Muscle of leg (tissue), 16 donors: Measurements from ENCODE around the gene ZNF211. TPM values are rescaled to one million over a fixed set of nuclear protein-coding genes. Genes with fewer than 3 reads are reported as not detected.

Source experiments
- DNase-seq: peaks from one replicate; pipeline ENCODE4 v3.0.0; 2013
- H3K27ac ChIP-seq: one replicate; pipeline ENCODE4 v1.5.1; 2013; ENCODE audit warnings: mild to moderate bottlenecking, low read length, control low read depth
- H3K27me3 ChIP-seq: one replicate; pipeline ENCODE4 v1.6.1; 2013; ENCODE audit warnings: low read length; ENCODE audit not compliant: control insufficient read depth, insufficient read depth
- H3K36me3 ChIP-seq: one replicate; pipeline ENCODE4 v1.6.1; 2013; ENCODE audit warnings: low read length; ENCODE audit not compliant: control insufficient read depth, insufficient read depth
- H3K4me1 ChIP-seq: one replicate; pipeline ENCODE4 v1.6.1; 2013; ENCODE audit warnings: low read length; ENCODE audit not compliant: control insufficient read depth, insufficient read depth
- H3K4me3 ChIP-seq: one replicate; pipeline ENCODE4 v1.5.1; 2013; ENCODE audit warnings: low read length, control low read depth
- H3K9me3 ChIP-seq: replicated peaks from 2 replicates; pipeline ENCODE4 v1.6.1; 2013; ENCODE audit warnings: low read depth, low read length; ENCODE audit not compliant: control insufficient read depth
- WGBS: methylation state at CpG from one replicate; pipeline ENCODE4 v1.1.5; 2013; ENCODE audit warnings: missing lambda C conversion rate; ENCODE audit not compliant: insufficient coverage; 5-methylcytosine and 5-hydroxymethylcytosine counted together
- long read RNA-seq, 11 donors: transcript quantifications; one replicate each; lab custom pipeline, GENCODE V29; 2026
- polyA plus RNA-seq, 8 donors: library from polyadenylated mRNA; unstranded; fragments of 120-200 nt; gene quantifications; one replicate each; pipeline versions ENCODE4 v1.2.1 to v1.2.3, GENCODE V29; 2013; ENCODE audit warnings: inconsistent platforms in 1 of 8, low replicate concordance in 1 of 8; ENCODE audit not compliant: insufficient read length in 8 of 8, insufficient read depth in 1 of 8
- total RNA-seq: library from RNA; stranded (reverse); fragments of 120-200 nt; gene quantifications from one replicate; pipeline ENCODE4 v1.2.4, GENCODE V29; 2013

The ZNF211 gene
- 15.4 TPM for total RNA-seq
- 10 to 100 TPM; 11.4 to 20.7 (median 13.1) TPM for polyA plus RNA-seq
- long read RNA-seq, donor 1, partial matches to known transcripts, result 0 of 1 reads
- long read RNA-seq, donor 1, other reads (novel, unspliced or antisense), result 0 of 1 reads
- long read RNA-seq, donor 2, result 0 reads
- long read RNA-seq, donor 3, result 0 reads
- long read RNA-seq, donor 4, partial matches to known transcripts, result 0 of 1 reads
- long read RNA-seq, donor 4, other reads (novel, unspliced or antisense), result 0 of 1 reads
- long read RNA-seq, donor 5, partial matches to known transcripts, result 0 of 3 reads
- long read RNA-seq, donor 5, other reads (novel, unspliced or antisense), result 0 of 3 reads
- long read RNA-seq, donor 6, partial matches to known transcripts, result 0 of 5 reads
- long read RNA-seq, donor 6, other reads (novel, unspliced or antisense), result 0 of 5 reads
- long read RNA-seq, donor 7, partial matches to known transcripts, result 0 of 2 reads
- long read RNA-seq, donor 7, other reads (novel, unspliced or antisense), result 0 of 2 reads
- long read RNA-seq, donor 8, result 0 reads
- long read RNA-seq, donor 9, partial matches to known transcripts, result 0 of 1 reads
- long read RNA-seq, donor 9, other reads (novel, unspliced or antisense), result 0 of 1 reads
- long read RNA-seq, donor 10, partial matches to known transcripts, result 0 of 2 reads
- long read RNA-seq, donor 10, other reads (novel, unspliced or antisense), result 0 of 2 reads
- long read RNA-seq, donor 11, partial matches to known transcripts, result 0 of 2 reads
- long read RNA-seq, donor 11, other reads (novel, unspliced or antisense), result 0 of 2 reads

GRCh38 chr19:57632987-57633831 lies at the start of gene ZNF211:
Gene ZNF211, plus strand, starts transcription at chr19:57633168. Its CDS starts 179 bp downstream, at chr19:57633347.
- Histone ChIP-seq H3K27me3 (no peaks in the 10 kb centered on the region), H3K9me3 (peaks cover 33% of the 10 kb centered on the region), H3K36me3 (peaks cover 27% of the 10 kb centered on the region), H3K27ac (peak within 1 kb of the TSS; percentile 84), H3K4me1 (peaks cover 7% of the 10 kb centered on the region), H3K4me3 (peak within 1 kb of the TSS; percentile 90)
- peak; percentile 99 for DNase-seq
- WGBS, result 0% methylated on average over 57 of the region's 59 CpGs

DNA sequence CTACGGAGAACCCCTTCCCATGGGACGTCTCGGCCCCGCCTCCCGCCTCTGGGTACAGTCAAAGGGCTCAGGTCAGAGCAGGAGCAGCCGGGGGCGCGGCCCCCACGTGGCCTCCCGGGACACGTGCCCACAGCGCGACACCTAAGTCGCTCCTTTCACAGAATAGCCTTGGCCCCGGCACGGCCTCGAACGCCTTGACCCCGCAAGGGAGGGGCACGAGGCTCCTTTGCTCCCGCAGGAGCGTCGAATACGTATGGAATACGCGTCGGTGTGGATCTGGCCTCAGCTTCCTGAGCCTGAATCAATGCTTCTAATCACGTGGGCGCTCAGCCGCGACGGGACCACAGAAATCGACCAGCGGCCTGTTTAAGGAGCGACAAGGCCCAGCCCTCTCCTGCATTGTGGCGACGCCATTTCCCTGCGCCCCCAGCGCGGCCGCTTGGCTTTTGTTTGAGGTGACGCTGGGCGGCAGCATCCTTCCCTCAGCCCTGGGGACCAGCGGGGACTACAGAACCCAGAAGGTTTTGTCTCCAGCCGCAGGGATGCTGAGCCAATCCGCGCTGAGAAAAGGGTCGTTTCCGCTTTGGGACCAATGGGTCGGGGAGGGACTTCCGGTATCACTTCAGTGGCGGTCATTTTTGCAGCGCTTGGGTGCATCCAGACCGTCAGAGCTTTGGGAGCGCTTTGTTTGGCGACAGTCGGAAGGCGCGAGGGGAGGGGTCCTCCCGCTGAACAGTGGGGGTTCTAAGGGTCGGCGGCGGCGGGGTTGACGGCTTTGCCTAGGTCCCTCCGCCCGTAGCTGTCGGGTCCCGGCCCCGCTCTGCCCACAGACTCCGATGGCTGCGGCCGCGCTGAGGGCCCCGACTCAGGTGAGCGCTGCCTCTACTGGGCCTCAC lies 49.2 kb upstream of the ZNF211 start, which contains the start of gene ZIK1:
Gene ZIK1 (plus strand): TSS at position 625 of the 896 bp plus-strand sequence. CDS start 212 bp downstream, at position 837.
- peak; percentile 98 for DNase-seq
- peaks cover 3% of the 10 kb centered on the region for H3K27me3 ChIP-seq
- under 1% methylated on average over 69 of the region's 76 CpGs for WGBS
- H3K4me1 ChIP-seq, result peaks cover 15% of the 10 kb centered on the region
- peaks cover 24% of the 10 kb centered on the region for H3K36me3 ChIP-seq
- H3K27ac ChIP-seq, result peak within 1 kb of the TSS; percentile 84
- H3K9me3 ChIP-seq, result peaks cover 41% of the 10 kb centered on the region
- H3K4me3 ChIP-seq, result peak within 1 kb of the TSS; percentile 71

GRCh38 chr19:57587529-57587928 lies 45.4 kb upstream of the ZNF211 start:
- H3K27me3 ChIP-seq, result peaks cover 3% of the 10 kb centered on the region
- H3K4me3 ChIP-seq, result no peak overlapping the region
- H3K9me3 ChIP-seq, result peaks cover 76% of the 10 kb centered on the region
- peaks cover 15% of the 10 kb centered on the region for H3K4me1 ChIP-seq
- no peak for DNase-seq
- H3K36me3 ChIP-seq, result peaks cover 55% of the 10 kb centered on the region
- H3K27ac ChIP-seq, result no peak overlapping the region
- 100% methylated on average over 1 of the region's 1 CpG for WGBS

GRCh38 chr19:57599377-57599760 lies 33.6 kb upstream of the ZNF211 start:
- H3K9me3 ChIP-seq, result peaks cover 10% of the 10 kb centered on the region
- 0% methylated on average over 2 of the region's 8 CpGs for WGBS
- H3K4me3 ChIP-seq, result peak overlapping the region; percentile 92
- peaks cover 6% of the 10 kb centered on the region for H3K36me3 ChIP-seq
- no peak for DNase-seq
- H3K4me1 ChIP-seq, result peaks cover 10% of the 10 kb centered on the region
- H3K27me3 ChIP-seq, result no peaks in the 10 kb centered on the region
- no peak overlapping the region for H3K27ac ChIP-seq

GRCh38 chr19:57599761-57600383 lies 33.1 kb upstream of the ZNF211 start, which contains the start of gene ZNF530:
Gene ZNF530, plus strand, starts transcription at chr19:57599885. Its CDS starts 4,461 bp downstream, at chr19:57604346.
- peak within 1 kb of the TSS; percentile 92 for H3K4me3 ChIP-seq
- peaks cover 10% of the 10 kb centered on the region for H3K4me1 ChIP-seq
- no peak within 1 kb of the TSS for H3K27ac ChIP-seq
- peak; percentile 97 for DNase-seq
- H3K27me3 ChIP-seq, result no peaks in the 10 kb centered on the region
- peaks cover 11% of the 10 kb centered on the region for H3K36me3 ChIP-seq
- WGBS, result under 1% methylated on average over 52 of the region's 53 CpGs
- H3K9me3 ChIP-seq, result peaks cover 9% of the 10 kb centered on the region

- DNase-seq, result no peak
- Histone ChIP-seq H3K4me1 (no peaks in the 10 kb centered on the region), H3K9me3 (peaks cover 49% of the 10 kb centered on the region), H3K27ac (no peak overlapping the region), H3K4me3 (no peak overlapping the region), H3K36me3 (peaks cover 41% of the 10 kb centered on the region), H3K27me3 (no peaks in the 10 kb centered on the region)
- WGBS, result no CpG with 5 or more reads among the region's 5 CpGs
These were observed 26.0 kb upstream of the ZNF211 start for GRCh38 chr19:57606931-57607330.

GRCh38 chr19:57611113-57611512 lies 21.9 kb upstream of the ZNF211 start:
- peaks cover 6% of the 10 kb centered on the region for H3K4me1 ChIP-seq
- no peak for DNase-seq
- 88% methylated on average over 1 of the region's 4 CpGs for WGBS
- H3K9me3 ChIP-seq, result peaks cover 48% of the 10 kb centered on the region
- H3K27me3 ChIP-seq, result no peaks in the 10 kb centered on the region
- H3K36me3 ChIP-seq, result peaks cover 30% of the 10 kb centered on the region
- H3K27ac ChIP-seq, result no peak overlapping the region
- H3K4me3 ChIP-seq, result no peak overlapping the region

- peak within 1 kb of the TSS; percentile 60 for H3K27ac ChIP-seq
- H3K36me3 ChIP-seq, result peaks cover 38% of the 10 kb centered on the region
- peak; percentile 96 for DNase-seq
- under 1% methylated on average over 62 of the region's 64 CpGs for WGBS
- H3K27me3 ChIP-seq, result no peaks in the 10 kb centered on the region
- H3K9me3 ChIP-seq, result peaks cover 56% of the 10 kb centered on the region
- peak within 1 kb of the TSS; percentile 95 for H3K4me3 ChIP-seq
- H3K4me1 ChIP-seq, result peaks cover 6% of the 10 kb centered on the region
These were observed 18.8 kb upstream of the ZNF211 start, which contains the start of gene ZNF134 for GRCh38 chr19:57613941-57614743. Gene ZNF134, plus strand, starts transcription at chr19:57614242. Its CDS starts 5,227 bp downstream, at chr19:57619469.
